Memory B cell (primary cell): ENCODE data around the gene BTBD9.

Source experiments
- ATAC-seq: fragments of 150-1000 bp; cut with Tn5 transposase; 2 replicates; pipeline ENCODE4 v1.10.0; 2021; ENCODE audit warnings: low read depth, mild to moderate bottlenecking, moderate library complexity
- DNase-seq, 2 donors: peaks; one replicate each; pipeline ENCODE4 v3.0.0; 2022; ENCODE audit warnings: low spot score in 2 of 2
- H3K27ac Mint-ChIP-seq: one replicate; pipeline ENCODE4 v1.8.0; 2022; ENCODE audit warnings: mild to moderate bottlenecking, moderate library complexity, mixed read lengths
- H3K27me3 Mint-ChIP-seq: one replicate; pipeline ENCODE4 v1.8.0; 2022; ENCODE audit warnings: mixed read lengths
- H3K36me3 Mint-ChIP-seq: one replicate; pipeline ENCODE4 v1.8.0; 2022; ENCODE audit warnings: mild to moderate bottlenecking, mixed read lengths
- H3K4me1 Mint-ChIP-seq: one replicate; pipeline ENCODE4 v1.8.0; 2022; ENCODE audit warnings: mixed read lengths
- H3K4me3 Mint-ChIP-seq: one replicate; pipeline ENCODE4 v1.8.0; 2022; ENCODE audit warnings: mild to moderate bottlenecking, moderate library complexity, mixed read lengths
- H3K9me3 Mint-ChIP-seq: one replicate; pipeline ENCODE4 v1.8.0; 2022; ENCODE audit warnings: mixed read lengths

Gene BTBD9

DNA sequence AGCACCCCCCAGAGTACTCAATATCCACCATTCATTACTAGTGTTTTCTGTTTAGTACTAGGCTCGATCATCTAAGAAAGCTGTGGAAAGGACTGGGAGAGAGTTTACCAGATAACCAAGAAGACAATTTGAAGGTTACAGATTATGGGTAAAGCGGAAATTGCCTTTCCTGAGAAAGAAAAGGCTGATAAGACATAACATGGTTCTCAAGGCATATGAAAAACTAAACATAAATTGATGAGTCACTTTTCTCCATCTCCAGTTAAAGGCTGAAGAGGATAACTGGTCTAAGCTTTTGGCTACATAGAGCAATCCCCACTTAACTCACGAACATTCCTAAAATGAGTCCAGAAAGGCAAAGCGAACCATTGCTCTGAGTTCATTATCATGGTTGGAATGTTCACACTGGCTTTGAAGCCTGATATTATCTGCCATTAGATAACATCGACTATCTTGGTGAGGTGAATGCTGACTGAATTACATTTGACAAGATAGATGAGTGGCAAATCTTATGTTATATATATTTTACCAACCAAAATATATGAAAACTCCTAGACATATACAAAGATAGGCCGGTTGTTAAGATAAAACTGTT lies 65.8 kb downstream of the BTBD9 start:
- ATAC-seq (no peak), DNase-seq (no peak)
- Mint-ChIP-seq H3K4me1 (peaks cover 16% of the 10 kb centered on the region), H3K27me3 (no peaks in the 10 kb centered on the region), H3K27ac (peak overlapping the region; percentile 89), H3K36me3 (peaks cover 22% of the 10 kb centered on the region), H3K4me3 (no peak overlapping the region), H3K9me3 (peaks cover 2% of the 10 kb centered on the region)

DNA sequence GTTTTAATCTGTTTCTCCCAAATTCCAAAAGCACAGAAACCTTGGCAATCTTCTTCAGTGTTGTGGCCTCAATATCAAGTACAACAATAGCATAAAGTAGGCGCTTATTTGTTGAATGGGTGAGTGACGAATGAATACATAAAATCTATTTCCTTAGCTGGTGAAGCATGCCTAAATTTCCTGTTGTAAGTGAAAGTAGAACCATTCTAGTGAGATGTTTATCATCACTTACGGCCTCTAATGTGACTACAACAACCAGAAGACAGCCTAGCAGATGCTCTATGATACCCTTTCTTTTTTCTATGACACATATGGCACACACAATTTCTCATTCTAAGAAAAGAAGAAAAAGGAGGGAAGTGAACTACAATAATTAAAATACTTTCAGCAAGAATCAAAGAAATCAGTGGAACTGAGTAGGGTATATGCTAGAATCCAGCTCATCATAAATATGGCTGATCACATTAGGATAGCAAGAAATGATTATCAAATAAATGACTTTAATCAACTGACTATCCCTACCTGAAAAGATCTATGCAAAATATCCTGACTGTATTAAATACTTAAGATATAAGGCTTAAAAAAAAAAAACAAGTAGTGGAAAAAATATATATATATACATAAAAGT lies 67.4 kb downstream of the BTBD9 start:
- no peaks in the 10 kb centered on the region for H3K27me3 Mint-ChIP-seq
- peaks cover 16% of the 10 kb centered on the region for H3K4me1 Mint-ChIP-seq
- H3K4me3 Mint-ChIP-seq, result peak overlapping the region; percentile 70
- H3K27ac Mint-ChIP-seq, result peak overlapping the region; percentile 98
- ATAC-seq (peak; percentile 96), DNase-seq (peak in 1 of 2 donors; percentile 44)
- peaks cover 2% of the 10 kb centered on the region for H3K9me3 Mint-ChIP-seq
- H3K36me3 Mint-ChIP-seq, result peaks cover 13% of the 10 kb centered on the region

DNA sequence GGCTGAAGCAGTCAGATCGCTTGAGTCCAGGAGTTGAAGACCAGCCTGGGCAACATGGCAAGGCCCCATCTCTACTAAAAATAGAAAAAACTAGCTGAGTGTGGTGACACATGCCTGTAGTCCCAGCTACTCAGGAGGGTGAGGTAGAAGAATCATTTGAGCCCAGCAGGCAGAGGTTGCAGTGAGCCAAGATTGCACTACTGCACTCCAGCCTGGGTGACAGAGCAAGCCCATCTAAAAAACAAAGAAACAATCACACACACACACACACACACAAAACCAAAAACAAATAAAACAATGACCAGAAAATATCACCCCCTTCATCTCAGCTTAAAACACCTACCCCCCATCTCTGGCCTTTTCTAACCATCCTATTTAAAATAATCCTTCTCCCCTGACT lies 68.0 kb downstream of the BTBD9 start:
- ATAC-seq (peak; percentile 3), DNase-seq (no peak)
- Mint-ChIP-seq H3K4me1 (peaks cover 16% of the 10 kb centered on the region), H3K4me3 (peak overlapping the region; percentile 70), H3K27ac (peak overlapping the region; percentile 98), H3K9me3 (peaks cover 2% of the 10 kb centered on the region), H3K36me3 (peaks cover 10% of the 10 kb centered on the region), H3K27me3 (no peaks in the 10 kb centered on the region)

DNA sequence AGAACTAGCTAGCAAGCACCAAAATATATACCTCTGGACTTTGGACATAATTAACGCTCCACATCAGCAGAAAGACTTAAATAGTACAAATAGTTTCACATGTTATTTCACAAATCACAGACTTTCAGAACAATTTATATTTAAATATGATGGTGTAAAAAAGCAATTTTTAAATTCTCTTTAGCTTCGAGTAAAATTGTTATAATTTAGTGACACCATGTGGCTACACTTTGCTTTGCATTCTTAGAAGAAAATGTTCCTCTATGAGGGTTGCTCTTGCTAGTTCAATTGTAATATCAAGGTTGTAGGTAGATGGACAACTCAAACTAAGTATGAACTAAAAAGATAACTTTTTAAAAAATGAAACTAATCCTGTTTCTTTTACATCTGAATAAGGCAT lies 69.0 kb downstream of the BTBD9 start:
- peak overlapping the region; percentile 98 for H3K27ac Mint-ChIP-seq
- H3K36me3 Mint-ChIP-seq, result peaks cover 8% of the 10 kb centered on the region
- H3K9me3 Mint-ChIP-seq, result peaks cover 2% of the 10 kb centered on the region
- H3K4me3 Mint-ChIP-seq, result no peak overlapping the region
- DNase-seq, result no peak
- no peak for ATAC-seq
- H3K4me1 Mint-ChIP-seq, result peaks cover 16% of the 10 kb centered on the region
- no peaks in the 10 kb centered on the region for H3K27me3 Mint-ChIP-seq

DNA sequence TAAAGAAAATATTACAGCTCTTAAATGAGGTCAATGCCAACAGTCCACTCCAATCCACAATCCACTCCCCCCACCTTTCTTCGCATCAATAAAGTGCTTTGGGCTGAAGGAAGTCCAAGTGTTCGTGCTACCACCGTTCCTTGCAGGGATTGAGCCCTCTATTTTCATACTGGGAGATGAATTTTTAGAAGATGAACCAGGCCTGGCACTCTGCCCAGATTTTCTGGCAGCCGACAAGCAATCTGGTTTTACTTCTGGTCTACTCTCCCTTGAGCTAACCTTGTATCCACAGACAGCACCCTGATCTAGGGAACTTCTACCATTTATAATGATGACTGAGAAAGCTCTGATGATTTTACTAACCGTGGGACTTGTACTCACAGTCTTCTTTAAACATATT lies 72.3 kb downstream of the BTBD9 start:
- peaks cover 27% of the 10 kb centered on the region for H3K4me1 Mint-ChIP-seq
- H3K4me3 Mint-ChIP-seq, result no peak overlapping the region
- no peaks in the 10 kb centered on the region for H3K27me3 Mint-ChIP-seq
- no peak overlapping the region for H3K27ac Mint-ChIP-seq
- H3K9me3 Mint-ChIP-seq, result no peaks in the 10 kb centered on the region
- no peak for DNase-seq
- no peak for ATAC-seq
- H3K36me3 Mint-ChIP-seq, result peaks cover 5% of the 10 kb centered on the region

DNA sequence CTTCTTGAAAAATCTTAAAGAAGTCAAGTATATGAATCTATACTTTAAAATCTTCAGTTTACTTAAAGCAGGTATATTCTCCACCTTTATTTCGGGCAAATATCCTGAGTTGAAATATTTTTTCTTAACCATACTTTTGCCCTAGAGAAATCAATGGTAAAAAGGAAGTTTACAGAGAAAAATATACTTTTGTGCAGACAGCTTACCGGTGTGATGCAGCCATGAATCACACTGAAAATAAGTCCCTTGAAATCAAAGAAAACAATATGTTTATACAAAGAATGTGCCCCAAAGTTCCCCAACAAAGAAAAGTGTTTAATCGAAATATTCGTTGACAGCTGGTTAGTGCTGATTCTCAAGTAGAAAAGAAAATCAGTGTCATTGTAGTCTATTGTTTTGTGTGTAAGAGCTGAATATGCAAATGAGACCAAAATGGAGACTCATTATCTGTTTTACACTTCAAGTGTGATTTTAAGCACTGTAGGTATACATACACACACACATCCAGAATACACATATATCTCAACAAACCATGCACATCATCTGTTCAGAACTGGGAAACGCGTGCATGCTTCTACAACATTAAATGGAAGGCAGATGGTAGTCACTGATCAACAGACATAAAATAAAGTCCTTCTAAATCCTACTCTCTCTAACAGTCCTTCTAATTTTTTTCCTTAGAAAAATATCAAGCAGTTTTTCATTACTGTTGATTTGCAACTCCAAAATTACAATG lies 73.3 kb downstream of the BTBD9 start:
- Mint-ChIP-seq H3K9me3 (no peaks in the 10 kb centered on the region), H3K36me3 (peaks cover 5% of the 10 kb centered on the region), H3K27me3 (no peaks in the 10 kb centered on the region), H3K4me3 (no peak overlapping the region), H3K27ac (no peak overlapping the region), H3K4me1 (peaks cover 22% of the 10 kb centered on the region)
- no peak for ATAC-seq
- no peak for DNase-seq

DNA sequence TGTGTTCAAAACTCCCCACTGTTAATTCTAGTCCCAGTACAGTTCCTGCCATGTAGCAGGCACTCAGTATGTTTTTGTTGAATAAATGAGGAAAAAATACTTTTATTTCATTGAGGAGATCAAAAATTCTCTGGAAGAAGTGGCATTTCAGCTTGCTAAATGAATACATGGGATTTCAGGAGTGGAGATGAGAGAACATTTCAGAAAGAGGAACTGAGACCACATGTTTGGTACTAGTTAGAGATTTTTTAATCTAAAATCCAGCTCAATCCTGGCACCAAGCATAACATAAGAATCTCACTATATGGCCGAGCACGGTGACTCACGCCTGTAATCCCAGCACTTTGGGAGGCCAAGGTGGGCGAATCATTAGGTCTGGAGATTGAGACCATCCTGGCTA lies 75.4 kb downstream of the BTBD9 start:
- DNase-seq (no peak), ATAC-seq (no peak)
- Mint-ChIP-seq H3K9me3 (no peaks in the 10 kb centered on the region), H3K36me3 (peaks cover 9% of the 10 kb centered on the region), H3K4me1 (peaks cover 23% of the 10 kb centered on the region), H3K27me3 (no peaks in the 10 kb centered on the region), H3K4me3 (no peak overlapping the region), H3K27ac (no peak overlapping the region)

DNA sequence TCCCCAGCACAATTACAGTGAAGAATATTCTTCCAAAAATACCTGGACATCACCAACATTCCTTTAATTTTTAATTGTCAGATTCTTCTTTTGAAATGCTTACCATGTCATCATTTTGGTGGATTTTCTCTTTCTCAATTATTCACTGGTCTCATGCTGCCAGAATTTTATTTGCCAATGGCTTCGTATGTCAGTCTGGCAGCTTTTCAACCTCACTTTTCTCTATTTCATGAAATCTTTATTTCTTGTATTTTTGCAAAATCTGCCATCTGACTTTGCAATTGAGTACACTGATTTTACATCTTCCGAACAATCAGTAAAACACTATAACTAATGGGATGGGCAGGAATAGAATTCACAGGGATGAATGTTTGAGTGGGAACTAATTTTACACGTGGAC lies 84.1 kb downstream of the BTBD9 start:
- Mint-ChIP-seq H3K4me3 (no peak overlapping the region), H3K27ac (no peak overlapping the region), H3K36me3 (peaks cover 13% of the 10 kb centered on the region), H3K9me3 (no peaks in the 10 kb centered on the region), H3K27me3 (no peaks in the 10 kb centered on the region), H3K4me1 (peaks cover 3% of the 10 kb centered on the region)
- no peak for ATAC-seq
- DNase-seq, result no peak

DNA sequence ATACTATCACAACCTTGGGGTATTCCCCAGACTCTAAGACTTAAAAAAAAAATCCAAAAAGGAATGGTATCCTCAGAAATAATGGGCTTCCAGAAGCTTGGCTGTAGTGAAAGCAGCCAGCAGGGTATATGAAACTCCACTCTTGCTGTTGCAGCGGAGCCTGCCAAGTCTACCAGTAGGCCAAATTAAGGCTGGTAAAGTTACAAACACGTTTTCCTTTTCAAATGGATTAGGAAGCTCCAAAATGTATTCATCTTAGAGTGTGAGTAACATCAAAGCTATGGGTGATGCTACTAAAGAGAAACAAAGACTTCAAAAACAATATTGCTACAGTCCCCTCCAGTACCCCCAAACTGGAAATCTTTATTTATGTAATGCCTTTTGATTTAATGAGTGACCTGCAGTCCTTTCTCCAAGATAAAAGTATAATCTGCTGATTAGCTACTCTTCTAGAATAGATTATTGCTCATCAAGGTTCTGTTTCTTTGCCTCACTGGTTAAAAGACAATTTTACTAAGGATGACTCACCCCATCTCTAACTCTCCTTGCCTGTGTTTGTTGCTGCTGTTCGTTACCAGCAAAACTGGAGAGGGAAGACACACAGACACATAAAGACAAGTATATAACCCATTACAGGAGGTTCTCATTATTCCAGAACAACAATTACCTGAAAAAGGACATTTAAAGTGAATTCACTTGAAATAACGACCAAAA lies 84.9 kb downstream of the BTBD9 start:
- Mint-ChIP-seq H3K9me3 (no peaks in the 10 kb centered on the region), H3K27ac (peak overlapping the region; percentile 10), H3K4me3 (no peak overlapping the region), H3K27me3 (no peaks in the 10 kb centered on the region), H3K4me1 (peaks cover 2% of the 10 kb centered on the region), H3K36me3 (peaks cover 12% of the 10 kb centered on the region)
- DNase-seq (no peak), ATAC-seq (no peak)

DNA sequence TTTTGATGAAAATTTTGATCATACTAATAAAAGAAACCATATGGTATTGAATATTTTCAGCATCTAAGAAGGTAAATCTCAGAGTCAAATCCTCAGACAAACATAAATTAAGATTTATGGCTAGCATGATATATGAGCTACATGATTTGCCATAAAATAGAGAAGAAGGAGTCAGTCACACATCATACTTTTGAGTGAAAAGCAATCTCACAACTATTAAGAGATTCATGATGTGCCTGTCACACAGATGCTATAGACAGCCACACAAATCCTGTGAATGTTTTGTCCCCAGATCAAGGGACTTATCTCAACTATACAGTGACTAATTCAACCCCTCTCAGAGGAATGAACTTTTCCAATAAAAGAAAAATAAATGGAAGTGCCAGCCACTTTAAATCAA lies 85.7 kb downstream of the BTBD9 start:
- H3K4me1 Mint-ChIP-seq, result peaks cover 2% of the 10 kb centered on the region
- no peak overlapping the region for H3K27ac Mint-ChIP-seq
- peaks cover 9% of the 10 kb centered on the region for H3K36me3 Mint-ChIP-seq
- H3K9me3 Mint-ChIP-seq, result no peaks in the 10 kb centered on the region
- no peak for DNase-seq
- no peak overlapping the region for H3K4me3 Mint-ChIP-seq
- no peaks in the 10 kb centered on the region for H3K27me3 Mint-ChIP-seq
- no peak for ATAC-seq

DNA sequence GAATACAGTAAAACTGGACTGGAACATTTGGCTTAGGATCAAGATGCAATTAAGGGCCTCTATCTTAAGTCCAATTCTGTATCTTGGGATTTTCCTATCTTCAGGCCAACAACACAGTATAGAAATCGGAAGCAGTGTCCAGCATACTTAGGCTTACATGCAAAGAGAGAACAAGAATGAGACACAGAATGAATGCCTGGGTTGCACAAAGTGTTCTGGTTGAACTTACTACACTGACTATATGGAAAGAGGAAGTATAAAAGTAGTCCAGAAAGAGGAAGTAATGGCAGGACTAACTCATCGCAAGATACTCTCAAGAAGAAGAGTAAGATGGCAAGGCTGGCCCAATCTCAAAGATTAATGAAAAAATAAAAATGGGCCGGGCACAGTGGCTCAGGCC lies 87.6 kb downstream of the BTBD9 start:
- peaks cover 11% of the 10 kb centered on the region for H3K36me3 Mint-ChIP-seq
- no peaks in the 10 kb centered on the region for H3K27me3 Mint-ChIP-seq
- DNase-seq, result peak in 1 of 2 donors; percentile 31
- H3K4me1 Mint-ChIP-seq, result peaks cover 2% of the 10 kb centered on the region
- ATAC-seq, result peak; percentile 100
- no peak overlapping the region for H3K27ac Mint-ChIP-seq
- no peak overlapping the region for H3K4me3 Mint-ChIP-seq
- H3K9me3 Mint-ChIP-seq, result no peaks in the 10 kb centered on the region

DNA sequence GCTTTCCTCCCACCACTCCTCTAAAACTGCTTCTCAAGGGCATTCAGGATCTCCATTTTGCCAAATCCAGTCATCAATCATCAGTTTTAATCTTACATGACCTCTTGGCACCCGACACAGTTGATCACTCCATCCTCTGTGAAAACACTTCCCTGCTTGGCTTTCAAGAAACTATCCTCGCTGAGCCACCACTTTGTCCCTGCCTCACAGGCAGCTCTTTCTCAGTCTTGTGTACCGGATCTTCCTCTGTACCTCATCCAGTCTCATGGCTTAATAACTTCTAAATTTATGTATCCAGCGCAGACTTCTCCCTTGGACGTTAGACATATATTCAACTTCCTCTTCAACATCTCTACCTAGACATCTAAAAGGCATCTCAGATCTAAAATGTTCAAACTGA lies 89.9 kb downstream of the BTBD9 start:
- peaks cover 14% of the 10 kb centered on the region for H3K36me3 Mint-ChIP-seq
- no peak overlapping the region for H3K27ac Mint-ChIP-seq
- no peaks in the 10 kb centered on the region for H3K9me3 Mint-ChIP-seq
- no peak overlapping the region for H3K4me3 Mint-ChIP-seq
- H3K4me1 Mint-ChIP-seq, result peaks cover 2% of the 10 kb centered on the region
- H3K27me3 Mint-ChIP-seq, result no peaks in the 10 kb centered on the region
- no peak for ATAC-seq
- no peak for DNase-seq

DNA sequence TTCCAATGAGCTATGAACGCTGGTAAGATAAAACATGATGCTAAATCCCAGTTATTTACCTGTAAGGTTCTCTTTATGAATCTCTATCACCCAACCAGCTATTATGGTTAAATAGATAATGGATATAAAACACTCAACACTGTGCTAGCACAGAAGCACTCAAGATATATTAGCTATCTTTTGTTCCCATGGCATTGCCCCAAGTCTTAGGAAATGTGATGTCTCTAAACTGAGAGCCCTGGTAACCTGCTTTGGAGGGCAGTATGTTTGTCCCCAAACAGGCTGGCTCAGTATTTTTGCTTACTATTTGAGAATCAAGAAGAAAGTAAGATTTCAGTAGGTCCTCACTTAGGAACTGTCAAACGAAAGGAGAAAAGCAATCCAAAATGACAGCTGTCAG lies 90.5 kb downstream of the BTBD9 start:
- peaks cover 5% of the 10 kb centered on the region for H3K4me1 Mint-ChIP-seq
- DNase-seq (no peak), ATAC-seq (no peak)
- no peaks in the 10 kb centered on the region for H3K27me3 Mint-ChIP-seq
- no peak overlapping the region for H3K27ac Mint-ChIP-seq
- H3K36me3 Mint-ChIP-seq, result peaks cover 17% of the 10 kb centered on the region
- H3K9me3 Mint-ChIP-seq, result no peaks in the 10 kb centered on the region
- H3K4me3 Mint-ChIP-seq, result no peak overlapping the region

DNA sequence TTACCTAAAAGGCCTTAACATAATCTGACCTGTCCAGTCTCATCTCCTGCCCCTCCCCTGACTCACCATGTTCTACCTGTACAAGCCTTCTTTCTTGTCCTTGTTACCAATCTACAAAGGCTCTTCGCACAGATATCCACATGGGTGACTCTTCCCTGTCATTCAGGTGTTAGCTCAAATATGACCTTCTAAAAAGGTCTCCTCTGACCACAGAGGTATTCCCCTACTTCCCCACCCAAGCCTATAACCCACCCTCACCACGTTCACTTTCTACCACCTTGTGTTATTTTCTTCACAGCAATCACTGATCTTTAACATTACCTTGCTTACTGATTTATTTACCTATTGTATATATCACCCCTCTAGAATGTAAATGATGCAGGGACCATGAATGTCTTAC lies 96.7 kb downstream of the BTBD9 start:
- Mint-ChIP-seq H3K4me3 (no peak overlapping the region), H3K9me3 (no peaks in the 10 kb centered on the region), H3K36me3 (peaks cover 10% of the 10 kb centered on the region), H3K4me1 (peaks cover 3% of the 10 kb centered on the region), H3K27me3 (no peaks in the 10 kb centered on the region), H3K27ac (no peak overlapping the region)
- ATAC-seq, result no peak
- no peak for DNase-seq
